Adipose tissue (tissue), 3 donors: Measurements from ENCODE around the gene TLNRD1. TPM values are rescaled to one million over a fixed set of nuclear protein-coding genes. Genes with fewer than 3 reads are reported as not detected.

ENCODE experiments used
- H3K27ac ChIP-seq: one replicate; pipeline ENCODE4 v1.5.1; 2013; ENCODE audit warnings: low read depth, low read length
- WGBS, 3 donors: extraction: QIAGEN DNeasy Blood & Tissue Kit; methylation state at CpG; one replicate each; pipeline ENCODE4 v1.1.7; 2013; 5-methylcytosine and 5-hydroxymethylcytosine counted together
- polyA plus RNA-seq, 3 donors: library from polyadenylated mRNA; stranded (reverse); fragments of 200-250 nt; gene quantifications; one replicate each; pipeline ENCODE4 v1.2.3, GENCODE V29; 2013
- donor health status: healthy with polysubstance abuse.
- donor health status: Bipolar disorder and iron deficiency.
- donor health status: healthy.

TLNRD1 gene
- polyA plus RNA-seq, 3 donors: 6.7 to 29.3 (median 11.5) TPM

DNA sequence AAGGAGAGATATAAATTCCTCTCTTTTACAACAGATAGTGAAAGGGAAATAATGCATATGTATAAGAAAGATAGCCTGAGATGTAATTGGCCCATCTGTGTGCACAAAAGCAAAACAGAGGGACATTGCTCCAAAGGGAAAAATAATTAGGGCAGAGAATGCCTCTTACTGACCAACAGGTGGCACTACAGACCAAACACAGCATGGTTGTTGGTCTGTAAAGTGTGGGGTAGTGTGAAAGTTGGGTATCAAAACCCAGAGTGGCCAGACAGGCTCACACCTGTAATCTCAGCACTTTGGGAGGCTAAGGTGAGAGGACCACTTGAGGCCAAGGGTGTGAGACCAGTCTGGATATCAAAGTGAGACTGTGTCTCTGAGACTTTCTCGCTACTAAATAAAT lies 4.5 kb upstream of the TLNRD1 start:
- 95 to 100% (median 100%) methylated on average over 1 of the region's 1 CpG for WGBS, 3 donors
- no peak overlapping the region for H3K27ac ChIP-seq

- 98 to 100% (median 100%) methylated on average over 1 of the region's 1 CpG for WGBS, 3 donors
Observed at GRCh38 chr15:80997692-80998091, 3.0 kb upstream of the TLNRD1 start.

DNA sequence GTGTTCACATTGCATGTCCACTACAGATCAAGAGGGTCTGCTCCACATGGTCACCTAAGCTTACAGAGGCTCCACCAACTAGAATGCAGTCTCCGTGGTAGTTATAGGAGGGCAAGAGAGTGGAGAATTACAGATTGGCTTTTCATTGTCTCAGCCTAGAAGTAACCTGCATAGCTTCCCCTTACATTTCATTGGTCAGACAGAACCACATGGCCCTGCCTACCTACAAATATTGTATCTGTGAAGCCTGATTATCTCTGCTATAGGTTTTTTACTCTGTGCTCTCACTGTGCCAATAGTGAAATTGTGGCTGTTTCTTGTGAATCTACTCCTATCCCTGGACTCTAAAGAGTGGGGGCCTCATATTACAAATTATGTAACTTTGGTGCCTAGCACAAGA lies 2.5 kb upstream of the TLNRD1 start:
- H3K27ac ChIP-seq: no peak overlapping the region
- WGBS, 3 donors: 67 to 85% (median 76%) methylated on average over 1 of the region's 1 CpG

More at GRCh38 chr15:80997692-80998091, 3.0 kb upstream of the TLNRD1 start:
- no peak overlapping the region for H3K27ac ChIP-seq

- WGBS, 3 donors: 29 to 40% (median 39%) methylated on average over 13 of the region's 13 CpGs
- H3K27ac ChIP-seq: no peak overlapping the region
Observed at GRCh38 chr15:80999623-81000036, 1.1 kb upstream of the TLNRD1 start.

GRCh38 chr15:81000144-81000623 lies 539 bp upstream of the TLNRD1 start:
- H3K27ac ChIP-seq: peak overlapping the region; percentile 98
- WGBS, 3 donors: 2 to 5% (median 2%) methylated on average over 21 of the region's 21 CpGs

- H3K27ac ChIP-seq: peak overlapping the region; percentile 98
- WGBS, 3 donors: 0 to 1% (median 0%) methylated on average over 79 to 105 of the region's 110 CpGs
Observed at GRCh38 chr15:81001152-81002008, 657 bp downstream of the TLNRD1 start.

DNA sequence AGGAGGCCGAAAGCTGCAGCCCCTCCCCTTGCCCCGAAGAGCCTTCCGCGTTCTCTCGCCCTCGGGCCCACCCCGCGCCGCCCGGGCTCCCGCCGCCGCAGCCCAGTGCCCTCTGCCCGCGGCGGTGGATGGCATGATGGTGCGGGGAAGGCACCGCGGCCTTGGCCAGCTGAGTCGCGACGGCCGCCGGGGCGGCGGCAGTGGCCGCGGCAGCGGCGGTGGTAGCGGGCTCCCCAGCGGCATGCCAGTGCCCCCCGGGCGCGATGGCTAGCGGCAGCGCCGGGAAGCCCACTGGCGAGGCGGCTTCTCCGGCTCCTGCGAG lies 1.2 kb downstream of the TLNRD1 start:
- H3K27ac ChIP-seq: peak overlapping the region; percentile 98

GRCh38 chr15:81002331-81003096 lies 1.8 kb downstream of the TLNRD1 start:
- WGBS, 3 donors: 62 to 66% (median 63%) methylated on average over 88 to 89 of the region's 89 CpGs
- peak overlapping the region; percentile 98 for H3K27ac ChIP-seq

More for the DNA sequence above, 1.2 kb downstream of the TLNRD1 start:
- 2 to 8% (median 4%) methylated on average over 34 to 42 of the region's 42 CpGs for WGBS, 3 donors

DNA sequence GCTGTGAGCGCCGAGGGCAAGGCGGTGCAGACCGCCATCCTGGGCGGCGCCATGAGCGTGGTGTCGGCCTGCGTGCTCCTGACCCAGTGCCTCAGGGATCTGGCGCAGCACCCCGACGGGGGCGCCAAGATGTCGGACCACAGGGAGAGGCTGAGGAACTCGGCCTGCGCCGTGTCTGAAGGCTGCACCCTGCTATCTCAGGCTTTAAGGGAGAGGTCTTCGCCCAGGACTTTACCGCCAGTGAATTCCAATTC lies 2.3 kb downstream of the TLNRD1 start:
- H3K27ac ChIP-seq: no peak overlapping the region
- 76 to 85% (median 85%) methylated on average over 17 to 19 of the region's 19 CpGs for WGBS, 3 donors

DNA sequence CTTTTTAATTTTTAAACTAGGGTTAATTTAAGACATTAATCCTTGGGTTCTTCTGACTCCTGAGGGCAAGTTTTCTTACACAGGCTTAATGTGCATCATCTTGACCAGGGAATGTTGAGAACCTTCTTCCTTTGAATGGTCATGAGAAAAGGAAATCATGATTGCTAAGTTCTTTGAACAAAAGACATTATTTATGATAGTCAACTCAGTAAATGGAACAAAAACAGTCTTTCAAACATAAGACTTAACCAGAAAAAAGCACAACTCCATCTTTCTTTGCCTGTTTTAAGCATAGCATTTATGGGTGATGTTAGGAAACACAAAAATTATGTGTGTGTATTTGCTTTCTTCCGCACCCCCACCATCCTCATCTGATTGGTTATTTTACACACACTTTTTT lies 5.4 kb downstream of the TLNRD1 start:
- WGBS, 3 donors: 96 to 100% (median 100%) methylated on average over 1 of the region's 1 CpG
- H3K27ac ChIP-seq: no peak overlapping the region

- no peak overlapping the region for H3K27ac ChIP-seq
- WGBS, 3 donors: 37 to 72% (median 71%) methylated on average over 6 of the region's 6 CpGs
Observed at GRCh38 chr15:81007428-81008064, 6.8 kb downstream of the TLNRD1 start.

DNA sequence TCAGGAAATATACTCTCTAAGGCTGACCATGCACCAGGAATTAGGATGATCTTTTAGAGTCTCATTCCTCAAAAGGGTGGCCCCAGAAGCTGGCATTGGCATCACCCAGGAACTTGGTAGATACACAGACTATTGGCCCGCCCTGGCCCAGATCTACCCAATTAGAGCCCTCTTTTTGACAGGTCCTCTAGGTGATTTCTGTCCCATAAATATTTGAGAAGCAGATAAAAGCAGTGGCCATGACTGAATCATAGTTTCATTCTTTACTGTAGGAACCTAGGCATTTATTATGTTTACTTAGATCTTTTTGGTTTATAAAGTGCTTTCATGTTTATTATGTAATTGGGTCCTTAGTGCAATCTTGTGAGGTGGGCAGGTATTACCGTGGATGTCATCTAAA lies 7.6 kb downstream of the TLNRD1 start:
- 60 to 93% (median 92%) methylated on average over 2 of the region's 2 CpGs for WGBS, 3 donors
- no peak overlapping the region for H3K27ac ChIP-seq

- 76 to 85% (median 78%) methylated on average over 4 of the region's 4 CpGs for WGBS, 3 donors
- H3K27ac ChIP-seq: no peak overlapping the region
Observed at GRCh38 chr15:81010086-81010485, 9.4 kb downstream of the TLNRD1 start.

DNA sequence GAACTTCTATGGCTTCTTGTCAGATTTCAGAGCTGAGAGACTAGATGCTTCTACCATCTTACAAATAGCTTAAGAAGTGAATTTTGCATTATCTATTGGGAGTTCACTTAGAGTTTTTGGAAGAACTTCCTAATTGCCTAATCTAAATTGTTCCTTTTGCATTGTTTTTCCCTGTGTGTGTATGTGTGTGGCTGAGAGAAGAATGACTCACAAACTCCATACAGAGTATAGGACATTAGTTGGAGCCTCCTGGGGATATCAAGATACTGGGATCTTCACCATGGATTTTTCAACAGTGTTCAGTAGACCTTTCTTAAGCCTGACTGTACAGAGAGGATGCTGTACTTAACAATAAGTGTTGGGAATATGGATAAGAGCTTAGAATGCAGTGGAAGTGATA lies 10.9 kb downstream of the TLNRD1 start:
- H3K27ac ChIP-seq: no peak overlapping the region

- H3K27ac ChIP-seq: no peak overlapping the region
- WGBS, 3 donors: 100% methylated on average over 2 of the region's 2 CpGs
Observed at GRCh38 chr15:81012588-81012987, 11.9 kb downstream of the TLNRD1 start.

GRCh38 chr15:81013396-81013929 lies 12.7 kb downstream of the TLNRD1 start:
- 78 to 79% (median 79%) methylated on average over 4 of the region's 4 CpGs for WGBS, 3 donors
- no peak overlapping the region for H3K27ac ChIP-seq

- 80 to 93% (median 82%) methylated on average over 9 of the region's 9 CpGs for WGBS, 3 donors
Observed at GRCh38 chr15:81014446-81015093, 13.8 kb downstream of the TLNRD1 start.

GRCh38 chr15:81015621-81016488 lies 15.1 kb downstream of the TLNRD1 start:
- no peak overlapping the region for H3K27ac ChIP-seq
- WGBS, 3 donors: 72 to 73% (median 73%) methylated on average over 8 of the region's 8 CpGs

More at GRCh38 chr15:81014446-81015093, 13.8 kb downstream of the TLNRD1 start:
- H3K27ac ChIP-seq: no peak overlapping the region
